C4-2B (cell line): ENCODE data around the gene IGF2.

Experiments used
- ZFX ChIP-seq: fragments of 450-650 bp; IDR thresholded peaks from 2 replicates; pipeline ENCODE4 v1.6.1; 2017
- TF ChIP-seq, protein P1 (sequence below): fragments of 450-650 bp; conservative IDR thresholded peaks from 2 replicates; pipeline ENCODE4 v1.5.1; 2017; ENCODE audit warnings: mild to moderate bottlenecking

DNA sequence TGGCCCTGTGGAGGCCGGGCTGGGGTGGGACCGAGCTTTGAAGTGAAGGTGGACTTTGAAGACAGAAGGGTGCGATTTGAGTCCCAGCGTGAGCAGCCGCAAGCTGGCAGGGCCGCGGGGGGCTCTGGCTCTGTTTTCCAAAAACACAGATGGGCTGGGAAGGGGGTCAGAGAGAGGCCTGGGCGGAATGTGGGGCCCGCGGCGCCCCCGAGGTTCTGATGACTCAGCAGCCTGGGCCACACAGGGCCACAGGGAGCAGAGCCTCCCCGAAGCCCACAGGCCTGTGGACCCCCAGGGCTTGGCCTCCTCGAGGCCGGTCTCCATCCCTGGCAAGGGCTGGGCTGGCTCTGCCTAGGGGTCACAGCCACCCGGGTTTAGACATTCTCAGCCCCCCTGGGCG, 15.7 kb upstream of the IGF2 start:
- TF ChIP-seq, protein P1, sequence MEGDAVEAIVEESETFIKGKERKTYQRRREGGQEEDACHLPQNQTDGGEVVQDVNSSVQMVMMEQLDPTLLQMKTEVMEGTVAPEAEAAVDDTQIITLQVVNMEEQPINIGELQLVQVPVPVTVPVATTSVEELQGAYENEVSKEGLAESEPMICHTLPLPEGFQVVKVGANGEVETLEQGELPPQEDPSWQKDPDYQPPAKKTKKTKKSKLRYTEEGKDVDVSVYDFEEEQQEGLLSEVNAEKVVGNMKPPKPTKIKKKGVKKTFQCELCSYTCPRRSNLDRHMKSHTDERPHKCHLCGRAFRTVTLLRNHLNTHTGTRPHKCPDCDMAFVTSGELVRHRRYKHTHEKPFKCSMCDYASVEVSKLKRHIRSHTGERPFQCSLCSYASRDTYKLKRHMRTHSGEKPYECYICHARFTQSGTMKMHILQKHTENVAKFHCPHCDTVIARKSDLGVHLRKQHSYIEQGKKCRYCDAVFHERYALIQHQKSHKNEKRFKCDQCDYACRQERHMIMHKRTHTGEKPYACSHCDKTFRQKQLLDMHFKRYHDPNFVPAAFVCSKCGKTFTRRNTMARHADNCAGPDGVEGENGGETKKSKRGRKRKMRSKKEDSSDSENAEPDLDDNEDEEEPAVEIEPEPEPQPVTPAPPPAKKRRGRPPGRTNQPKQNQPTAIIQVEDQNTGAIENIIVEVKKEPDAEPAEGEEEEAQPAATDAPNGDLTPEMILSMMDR, result no peak
- no peak for TF ChIP-seq ZFX
